Esophagus (tissue), 2 donors: ENCODE results near the gene VAV2. TPM values are rescaled to one million over a fixed set of nuclear protein-coding genes. Genes with fewer than 3 reads are reported as not detected.
"Not testable (repeated sequence)": the region's sequence is repeated elsewhere in the genome, so short reads cannot be mapped to it uniquely, and the experiment has no call there.

Experiments used
- H3K27ac ChIP-seq, 2 donors: one replicate each; pipeline ENCODE4 v1.5.1; 2013; ENCODE audit warnings: low read depth in 2 of 2, mild to moderate bottlenecking in 2 of 2, inconsistent platforms in 1 of 2, low read length in 1 of 2, moderate library complexity in 1 of 2
- H3K27me3 ChIP-seq, 2 donors: one replicate each; pipeline ENCODE4 v1.6.1; 2013; ENCODE audit warnings: low read length in 2 of 2, control low read depth in 1 of 2, mild to moderate bottlenecking in 1 of 2; ENCODE audit not compliant: insufficient read depth in 2 of 2, control insufficient read depth in 1 of 2
- H3K36me3 ChIP-seq, 2 donors: one replicate each; pipeline ENCODE4 v1.6.1; 2013; ENCODE audit warnings: low read length in 1 of 2; ENCODE audit not compliant: control insufficient read depth in 2 of 2, insufficient read depth in 2 of 2
- H3K4me1 ChIP-seq, 2 donors: one replicate each; pipeline ENCODE4 v1.6.1; 2013; ENCODE audit warnings: low read length in 1 of 2; ENCODE audit not compliant: control insufficient read depth in 2 of 2, insufficient read depth in 2 of 2
- H3K4me3 ChIP-seq, 2 donors: one replicate each; pipeline ENCODE4 v1.5.1; 2013; ENCODE audit warnings: low read length in 2 of 2, mild to moderate bottlenecking in 2 of 2, low read depth in 1 of 2, moderate library complexity in 1 of 2
- H3K9me3 ChIP-seq, 2 donors: one replicate each; pipeline ENCODE4 v1.6.1; 2013; ENCODE audit warnings: mild to moderate bottlenecking in 2 of 2, low read depth in 1 of 2, low read length in 1 of 2, moderate library complexity in 1 of 2; ENCODE audit not compliant: control insufficient read depth in 2 of 2, insufficient read depth in 1 of 2
- WGBS, 2 donors: extraction: QIAGEN DNeasy Blood & Tissue Kit; methylation state at CpG; one replicate each; pipeline ENCODE4 v1.1.7; 2013; 5-methylcytosine and 5-hydroxymethylcytosine counted together
- polyA plus RNA-seq, 2 donors: library from polyadenylated mRNA; stranded (reverse); fragments of 200-250 nt; gene quantifications; one replicate each; pipeline ENCODE4 v1.2.3, GENCODE V29; 2013
- donor health status: healthy with polysubstance abuse.
- donor health status: Bipolar disorder and iron deficiency.

VAV2 gene
- polyA plus RNA-seq, 2 donors, result 4.8 to 5.0 TPM

GRCh38 chr9:133896007-133896406 is 96.1 kb downstream of the VAV2 start:
- not testable (repeated sequence) for H3K4me3 ChIP-seq, H3K4me1 ChIP-seq, H3K9me3 ChIP-seq, H3K36me3 ChIP-seq, H3K27me3 ChIP-seq, H3K27ac ChIP-seq
- WGBS, 2 donors, result 83 to 92% methylated on average over 13 of the region's 13 CpGs

- Histone ChIP-seq H3K9me3 (no peaks in the 10 kb centered on the region), H3K27ac (no peak overlapping the region), H3K36me3 (no peaks in the 10 kb centered on the region), H3K4me1 (no peaks in the 10 kb centered on the region), H3K27me3 (no peaks in the 10 kb centered on the region), H3K4me3 (no peak overlapping the region)
- 82 to 85% methylated on average over 11 of the region's 11 CpGs for WGBS, 2 donors
Measured at GRCh38 chr9:133895335-133895734, 96.8 kb downstream of the VAV2 start.

- H3K27ac ChIP-seq, result no peak overlapping the region
- WGBS, 2 donors, result 90 to 91% methylated on average over 24 of the region's 24 CpGs
Measured at GRCh38 chr9:133894377-133895321, 97.5 kb downstream of the VAV2 start.

GRCh38 chr9:133893191-133893994 is 98.7 kb downstream of the VAV2 start:
- Histone ChIP-seq H3K27ac (no peak overlapping the region), H3K4me3 (no peak overlapping the region), H3K4me1 (peaks cover 0 to 3% of the 10 kb centered on the region in 2 donors), H3K9me3 (no peaks in the 10 kb centered on the region), H3K27me3 (no peaks in the 10 kb centered on the region), H3K36me3 (no peaks in the 10 kb centered on the region)
- 92 to 94% methylated on average over 38 to 40 of the region's 40 CpGs for WGBS, 2 donors

More at GRCh38 chr9:133894377-133895321, 97.5 kb downstream of the VAV2 start:
- no peak overlapping the region for H3K4me3 ChIP-seq
- H3K4me1 ChIP-seq, result peaks cover 0 to 3% of the 10 kb centered on the region in 2 donors
- H3K9me3 ChIP-seq, result no peaks in the 10 kb centered on the region
- H3K36me3 ChIP-seq, result no peaks in the 10 kb centered on the region
- no peaks in the 10 kb centered on the region for H3K27me3 ChIP-seq

GRCh38 chr9:133892193-133892920 is 99.8 kb downstream of the VAV2 start:
- no peak overlapping the region for H3K27ac ChIP-seq
- no peaks in the 10 kb centered on the region for H3K36me3 ChIP-seq
- no peaks in the 10 kb centered on the region for H3K9me3 ChIP-seq
- H3K4me3 ChIP-seq, result no peak overlapping the region
- 61 to 81% methylated on average over 17 of the region's 17 CpGs for WGBS, 2 donors
- H3K27me3 ChIP-seq, result no peaks in the 10 kb centered on the region
- peaks cover 0 to 3% of the 10 kb centered on the region in 2 donors for H3K4me1 ChIP-seq

- Histone ChIP-seq H3K36me3 (no peaks in the 10 kb centered on the region), H3K27ac (no peak overlapping the region), H3K4me1 (peaks cover 0 to 3% of the 10 kb centered on the region in 2 donors), H3K4me3 (no peak overlapping the region), H3K27me3 (no peaks in the 10 kb centered on the region), H3K9me3 (no peaks in the 10 kb centered on the region)
- WGBS, 2 donors, result 75 to 90% methylated on average over 7 of the region's 7 CpGs
Measured at GRCh38 chr9:133891741-133892140, 100.4 kb downstream of the VAV2 start.

- H3K9me3 ChIP-seq, result no peaks in the 10 kb centered on the region
- WGBS, 2 donors, result 93 to 94% methylated on average over 8 of the region's 8 CpGs
- no peak overlapping the region for H3K27ac ChIP-seq
- H3K36me3 ChIP-seq, result no peaks in the 10 kb centered on the region
- H3K4me3 ChIP-seq, result no peak overlapping the region
- no peaks in the 10 kb centered on the region for H3K27me3 ChIP-seq
- peaks cover 0 to 6% of the 10 kb centered on the region in 2 donors for H3K4me1 ChIP-seq
Measured at GRCh38 chr9:133890583-133890982, 101.5 kb downstream of the VAV2 start.

GRCh38 chr9:133889584-133890301 is 102.4 kb downstream of the VAV2 start:
- H3K9me3 ChIP-seq, result no peaks in the 10 kb centered on the region
- no peak overlapping the region for H3K4me3 ChIP-seq
- peaks cover 0 to 6% of the 10 kb centered on the region in 2 donors for H3K4me1 ChIP-seq
- H3K27me3 ChIP-seq, result no peaks in the 10 kb centered on the region
- 62 to 77% methylated on average over 24 of the region's 24 CpGs for WGBS, 2 donors
- H3K36me3 ChIP-seq, result no peaks in the 10 kb centered on the region
- H3K27ac ChIP-seq, result no peak overlapping the region
